LNCAP (cell line): Measurements from ENCODE around the gene SNX22.

Experiments used
- CTCF ChIP-seq: fragments of 450-650 bp; IDR thresholded peaks from 2 replicates; pipeline ENCODE4 v1.5.1; 2017; ENCODE audit warnings: mild to moderate bottlenecking

Gene SNX22

GRCh38 chr15:64185146-64185911 lies 33.8 kb downstream of the SNX22 start:
- no peak for TF ChIP-seq CTCF

- no peak for TF ChIP-seq CTCF
Observed at GRCh38 chr15:64187396-64188191, 36.1 kb downstream of the SNX22 start.

GRCh38 chr15:64191971-64192830 lies 40.7 kb downstream of the SNX22 start:
- TF ChIP-seq CTCF, result no peak

GRCh38 chr15:64193971-64194370 lies 42.4 kb downstream of the SNX22 start:
- TF ChIP-seq CTCF, result no peak

GRCh38 chr15:64197425-64197824 lies 45.9 kb downstream of the SNX22 start:
- no peak for TF ChIP-seq CTCF

- no peak for TF ChIP-seq CTCF
Observed at GRCh38 chr15:64205202-64205601, 53.7 kb downstream of the SNX22 start.
